Thyroid gland (tissue), 4 donors: Measurements from ENCODE around the gene PSMG4.

Experiments used
- POLR2A ChIP-seq, 2 donors: fragments of 450-650 bp; IDR thresholded peaks; one replicate each; pipeline ENCODE4 v1.6.1; 2017; ENCODE audit warnings: antibody characterized with exemption in 2 of 2, mild to moderate bottlenecking in 2 of 2, moderate library complexity in 1 of 2
- TF ChIP-seq, protein P1 (sequence below), 6 experiments: fragments of 200-600 bp in 3 of 6; fragments of 450-650 bp in 3 of 6; sonication (generic) in 3 of 6; IDR thresholded peaks; one replicate each; pipeline ENCODE4 v1.5.1; 2016 to 2019; ENCODE audit warnings: antibody characterized with exemption in 6 of 6, mild to moderate bottlenecking in 2 of 6, inconsistent platforms in 1 of 6, moderate library complexity in 1 of 6

GRCh38 chr6:3299221-3299620, 40.5 kb downstream of the PSMG4 start:
- TF ChIP-seq, protein P1, sequence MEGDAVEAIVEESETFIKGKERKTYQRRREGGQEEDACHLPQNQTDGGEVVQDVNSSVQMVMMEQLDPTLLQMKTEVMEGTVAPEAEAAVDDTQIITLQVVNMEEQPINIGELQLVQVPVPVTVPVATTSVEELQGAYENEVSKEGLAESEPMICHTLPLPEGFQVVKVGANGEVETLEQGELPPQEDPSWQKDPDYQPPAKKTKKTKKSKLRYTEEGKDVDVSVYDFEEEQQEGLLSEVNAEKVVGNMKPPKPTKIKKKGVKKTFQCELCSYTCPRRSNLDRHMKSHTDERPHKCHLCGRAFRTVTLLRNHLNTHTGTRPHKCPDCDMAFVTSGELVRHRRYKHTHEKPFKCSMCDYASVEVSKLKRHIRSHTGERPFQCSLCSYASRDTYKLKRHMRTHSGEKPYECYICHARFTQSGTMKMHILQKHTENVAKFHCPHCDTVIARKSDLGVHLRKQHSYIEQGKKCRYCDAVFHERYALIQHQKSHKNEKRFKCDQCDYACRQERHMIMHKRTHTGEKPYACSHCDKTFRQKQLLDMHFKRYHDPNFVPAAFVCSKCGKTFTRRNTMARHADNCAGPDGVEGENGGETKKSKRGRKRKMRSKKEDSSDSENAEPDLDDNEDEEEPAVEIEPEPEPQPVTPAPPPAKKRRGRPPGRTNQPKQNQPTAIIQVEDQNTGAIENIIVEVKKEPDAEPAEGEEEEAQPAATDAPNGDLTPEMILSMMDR (IDR thresholded peaks at IDR 0.05), result no peak
- no peak for TF ChIP-seq POLR2A (IDR thresholded peaks at IDR 0.05)
